GM21576 (cell line): ENCODE results near the gene PGF.
A peak's percentile ranks its signal among the peaks of the same experiment; 100 is the strongest.
"Not testable (repeated sequence)": the region's sequence is repeated elsewhere in the genome, so short reads cannot be mapped to it uniquely, and the experiment has no call there.

Source experiments
- ATAC-seq: cut with Tn5 transposase; IDR thresholded peaks from one replicate; pipeline ENCODE4 v1.9.1; 2021; ENCODE audit warnings: mild to moderate bottlenecking, moderate library complexity; ENCODE audit not compliant: unreplicated experiment

PGF gene

GRCh38 chr14:74955229-74956026, at the start of gene PGF:
PGF (minus strand) TSS chr14:74955597; CDS start chr14:74955242, 355 bp downstream.
- no peak for ATAC-seq

DNA sequence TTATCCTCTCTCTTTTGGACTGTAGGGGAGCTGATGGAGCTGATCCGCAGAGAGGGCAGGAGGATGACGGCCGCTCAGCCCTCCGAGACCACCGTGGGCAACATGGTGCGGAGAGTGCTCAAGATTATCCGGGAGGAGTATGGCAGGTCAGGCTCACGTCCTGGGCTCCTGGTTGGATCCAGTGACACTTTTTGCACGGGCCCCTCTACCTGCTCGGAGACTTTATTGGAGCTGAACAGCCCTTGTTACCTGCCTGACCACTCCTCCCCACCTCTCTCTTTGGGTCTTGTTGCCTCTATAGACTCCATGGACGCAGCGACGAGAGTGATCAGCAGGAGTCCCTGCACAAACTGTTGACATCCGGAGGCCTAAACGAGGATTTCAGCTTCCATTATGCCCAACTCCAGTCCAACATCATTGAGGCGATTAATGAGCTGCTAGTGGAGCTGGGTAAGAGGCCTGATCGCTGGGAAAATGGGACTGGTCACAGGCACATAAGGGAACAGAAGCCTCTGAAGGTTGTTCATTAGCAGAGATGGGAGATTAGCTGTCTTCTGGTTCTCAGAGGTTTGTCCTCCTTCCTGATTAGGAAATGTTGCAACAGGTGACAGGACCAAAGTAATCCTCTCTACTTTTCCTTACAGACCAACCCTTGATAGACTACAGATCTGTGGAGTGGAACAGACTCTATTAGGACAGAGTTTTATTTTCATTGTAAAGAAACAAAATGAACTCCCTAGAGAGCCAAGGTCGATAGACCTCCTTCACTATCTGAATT, 48.0 kb upstream of the PGF start:
- ATAC-seq = no peak

DNA sequence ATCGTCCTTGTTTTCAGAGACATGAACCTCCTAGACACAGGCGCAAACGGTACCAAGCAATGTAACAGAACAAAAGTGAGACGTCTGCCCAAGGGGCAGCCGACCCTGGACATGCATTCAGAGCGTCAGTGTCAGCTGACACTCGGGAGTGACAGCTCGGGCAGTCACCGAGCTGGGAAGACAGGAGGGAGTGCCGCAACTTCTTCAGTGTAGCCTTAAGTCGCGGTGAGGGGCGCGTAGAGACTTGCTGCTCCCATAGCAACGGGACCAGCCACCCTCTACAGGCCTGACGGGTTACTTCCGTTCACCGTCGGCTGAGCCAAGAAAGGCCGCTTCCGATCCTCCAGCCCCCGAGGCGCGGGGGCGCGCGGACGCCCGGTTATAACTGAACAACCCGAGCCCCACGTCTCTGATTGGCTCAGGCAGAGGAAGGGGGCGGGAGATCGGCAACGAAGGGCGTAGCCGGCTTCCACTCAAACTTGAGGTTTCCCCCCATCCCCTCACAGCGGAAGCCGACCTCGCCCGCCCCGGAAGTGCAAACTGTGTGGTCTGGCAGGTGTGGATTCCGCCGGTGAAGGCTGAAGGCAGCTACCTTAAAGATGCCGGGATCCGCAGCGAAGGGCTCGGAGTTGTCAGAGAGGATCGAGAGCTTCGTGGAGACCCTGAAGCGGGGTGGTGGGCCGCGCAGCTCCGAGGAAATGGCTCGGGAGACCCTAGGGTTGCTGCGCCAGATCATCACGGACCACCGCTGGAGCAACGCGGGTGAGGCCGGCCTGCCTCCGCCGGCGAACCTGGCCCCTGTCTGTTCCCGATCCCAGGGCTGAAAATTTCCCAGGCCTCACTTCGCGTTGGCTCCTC, 47.2 kb upstream of the PGF start, which contains the start of gene EIF2B2:
Gene EIF2B2, plus strand, starts transcription at position 530 of the 858 bp plus-strand sequence. Its CDS starts 70 bp downstream, at position 600.
- peak; percentile 95 for ATAC-seq

- no peak for ATAC-seq
Measured at GRCh38 chr14:75001899-75002298, 46.5 kb upstream of the PGF start.

DNA sequence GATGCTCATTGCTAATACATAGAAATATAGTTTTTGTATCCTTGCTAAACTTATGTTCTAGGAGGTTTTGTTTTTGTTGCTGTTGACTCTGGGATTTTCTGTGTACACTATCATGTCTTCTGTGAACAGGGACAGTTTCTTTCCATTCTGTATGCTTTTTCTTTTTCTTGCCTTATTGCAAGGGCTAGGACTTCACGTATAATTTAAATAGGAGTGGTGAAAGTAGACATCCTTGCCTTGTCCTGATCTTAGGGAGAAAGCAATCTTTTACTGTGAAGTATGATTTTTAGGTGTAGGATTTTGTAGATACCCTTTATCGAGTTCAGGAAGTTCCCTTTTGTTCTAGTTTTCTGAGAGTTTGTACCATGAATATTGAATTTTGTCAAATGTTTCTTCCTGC, 45.9 kb upstream of the PGF start:
- no peak for ATAC-seq

- ATAC-seq = not testable (repeated sequence)
Measured at GRCh38 chr14:74995781-74996180, 40.4 kb upstream of the PGF start.

DNA sequence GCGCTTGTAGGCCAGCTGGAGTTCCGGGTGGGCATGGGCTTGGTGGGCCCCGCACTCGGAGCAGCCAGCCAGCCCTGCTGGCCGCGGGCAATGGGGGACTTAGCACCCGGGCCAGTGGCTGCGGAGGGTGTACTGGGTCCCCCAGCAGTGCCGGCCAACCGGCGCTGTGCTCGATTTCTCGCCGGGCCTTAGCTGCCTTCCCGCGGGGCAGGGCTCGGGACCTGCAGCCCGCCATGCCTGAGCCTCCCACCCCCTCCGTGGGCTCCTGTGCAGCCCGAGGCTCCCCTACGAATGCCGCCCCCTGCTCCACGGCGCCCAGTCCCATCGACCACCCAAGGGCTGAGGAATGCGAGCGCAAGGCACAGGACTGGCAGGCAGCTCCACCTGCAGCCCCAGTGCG, 38.8 kb upstream of the PGF start:
- not testable (repeated sequence) for ATAC-seq

GRCh38 chr14:74988993-74989392, 33.6 kb upstream of the PGF start:
- ATAC-seq = no peak

DNA sequence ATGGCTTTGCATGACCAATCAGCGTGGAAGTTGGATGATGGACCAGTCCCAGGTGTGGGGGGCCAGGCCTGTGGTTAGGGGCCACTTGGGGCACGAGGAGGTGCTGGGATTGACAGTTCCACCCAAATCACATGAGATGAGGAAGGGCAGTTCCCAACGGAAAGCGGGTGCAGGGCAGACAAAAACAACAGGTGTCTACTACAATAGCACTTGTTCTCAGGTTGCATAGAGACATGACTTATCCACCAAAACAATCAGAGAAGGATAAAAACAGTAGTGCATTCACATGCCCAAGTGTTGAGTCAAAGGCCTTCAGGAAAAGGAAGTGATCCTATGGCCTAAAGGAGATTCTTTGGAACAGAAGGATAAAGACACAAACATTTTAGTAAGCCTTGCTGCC, 32.7 kb upstream of the PGF start:
- no peak for ATAC-seq

DNA sequence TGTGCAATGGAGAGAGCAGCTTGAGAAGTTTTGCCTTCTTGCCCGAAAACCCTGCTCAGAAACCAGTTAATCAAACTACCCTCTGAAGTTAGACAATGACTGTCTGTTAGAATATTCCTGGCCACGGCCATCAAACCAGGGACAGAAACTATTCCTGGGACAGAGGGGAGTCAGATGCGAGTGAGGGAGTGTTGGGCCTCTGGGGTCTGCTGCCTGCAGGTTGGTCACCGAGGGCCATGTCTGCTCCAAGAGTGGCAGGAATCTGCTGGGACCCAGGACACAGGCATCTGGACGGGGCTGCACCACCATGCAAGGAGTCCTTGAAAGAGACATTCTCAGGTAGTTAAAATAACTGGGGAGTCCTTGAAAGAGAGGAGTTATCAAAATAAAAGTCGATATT, 30.4 kb upstream of the PGF start:
- ATAC-seq = no peak

DNA sequence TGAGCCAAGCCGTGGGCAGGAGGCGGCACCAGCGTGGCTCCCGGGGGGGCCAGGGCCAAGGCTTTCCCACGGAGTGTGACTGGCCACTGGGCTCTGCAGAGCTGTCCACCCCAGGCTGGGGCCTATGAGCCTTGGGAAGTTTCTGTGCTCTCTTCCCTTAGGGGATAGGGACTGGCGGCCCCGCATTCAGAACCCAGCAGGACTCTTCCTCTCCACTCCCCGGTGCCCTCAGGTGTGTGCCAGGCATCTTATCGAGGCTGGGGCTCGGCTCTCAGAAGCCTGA, 29.6 kb upstream of the PGF start:
- no peak for ATAC-seq

DNA sequence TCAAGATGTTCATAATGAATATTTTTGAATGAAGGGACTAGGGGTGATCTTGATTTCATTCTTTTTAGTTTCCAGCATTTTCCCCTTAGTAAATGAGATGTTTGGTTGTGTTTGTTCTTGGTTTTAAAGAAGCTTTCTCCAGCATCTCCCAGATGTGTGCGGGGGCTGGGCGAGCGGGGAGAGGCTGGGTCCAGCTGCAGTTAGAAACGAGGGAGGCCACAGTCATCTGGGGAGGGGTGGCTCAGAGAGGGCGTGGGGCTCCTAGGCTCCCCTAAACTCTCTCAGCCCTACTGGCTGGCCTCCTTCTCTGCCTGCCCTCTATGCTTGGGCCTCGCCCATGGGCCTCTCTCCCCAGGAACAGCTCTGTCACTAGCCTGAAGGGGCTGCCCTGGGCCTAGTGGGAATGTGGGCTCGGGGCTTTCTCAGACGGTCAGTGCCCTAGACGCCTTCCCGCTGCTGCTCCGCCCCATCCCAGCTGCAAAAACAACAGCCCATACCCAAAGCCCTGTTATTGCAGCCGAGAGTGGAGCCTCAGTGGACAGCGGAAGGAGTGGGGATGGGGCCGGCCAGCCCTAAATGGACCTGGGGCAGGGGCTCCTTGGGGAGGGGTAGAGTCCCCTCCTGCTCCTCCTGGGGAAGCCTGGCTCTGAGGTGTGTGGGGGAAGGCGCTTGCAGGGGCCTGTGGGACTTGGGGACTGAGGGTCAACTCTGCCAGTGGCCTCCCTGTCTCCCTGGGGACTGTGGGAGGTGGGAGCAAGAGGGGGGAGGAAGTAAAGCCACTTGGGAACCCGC, 29.0 kb upstream of the PGF start:
- ATAC-seq = no peak

DNA sequence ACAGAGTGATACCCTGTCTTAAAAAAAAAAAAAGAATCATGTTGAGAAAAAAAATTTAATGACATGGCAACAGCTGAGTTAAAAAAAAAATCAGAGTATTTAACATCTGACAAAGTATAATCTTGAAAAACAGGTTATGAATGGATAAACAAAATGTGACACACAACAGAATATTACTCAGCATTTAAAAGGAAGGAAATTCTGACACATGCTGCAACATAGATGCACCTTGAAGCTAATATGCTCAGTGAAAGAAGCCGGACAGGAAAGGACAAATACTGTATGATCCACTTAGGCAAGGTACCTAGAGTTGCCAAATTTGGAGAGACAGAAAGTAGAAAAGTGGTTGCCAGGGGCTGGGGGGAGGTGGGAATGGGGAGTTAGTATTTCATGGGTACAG, 27.9 kb upstream of the PGF start:
- ATAC-seq = no peak

- ATAC-seq = no peak
Measured at GRCh38 chr14:74982661-74983060, 27.3 kb upstream of the PGF start.

- no peak for ATAC-seq
Measured at GRCh38 chr14:74981833-74982232, 26.4 kb upstream of the PGF start.

- no peak for ATAC-seq
Measured at GRCh38 chr14:74981462-74981782, 26.0 kb upstream of the PGF start.

DNA sequence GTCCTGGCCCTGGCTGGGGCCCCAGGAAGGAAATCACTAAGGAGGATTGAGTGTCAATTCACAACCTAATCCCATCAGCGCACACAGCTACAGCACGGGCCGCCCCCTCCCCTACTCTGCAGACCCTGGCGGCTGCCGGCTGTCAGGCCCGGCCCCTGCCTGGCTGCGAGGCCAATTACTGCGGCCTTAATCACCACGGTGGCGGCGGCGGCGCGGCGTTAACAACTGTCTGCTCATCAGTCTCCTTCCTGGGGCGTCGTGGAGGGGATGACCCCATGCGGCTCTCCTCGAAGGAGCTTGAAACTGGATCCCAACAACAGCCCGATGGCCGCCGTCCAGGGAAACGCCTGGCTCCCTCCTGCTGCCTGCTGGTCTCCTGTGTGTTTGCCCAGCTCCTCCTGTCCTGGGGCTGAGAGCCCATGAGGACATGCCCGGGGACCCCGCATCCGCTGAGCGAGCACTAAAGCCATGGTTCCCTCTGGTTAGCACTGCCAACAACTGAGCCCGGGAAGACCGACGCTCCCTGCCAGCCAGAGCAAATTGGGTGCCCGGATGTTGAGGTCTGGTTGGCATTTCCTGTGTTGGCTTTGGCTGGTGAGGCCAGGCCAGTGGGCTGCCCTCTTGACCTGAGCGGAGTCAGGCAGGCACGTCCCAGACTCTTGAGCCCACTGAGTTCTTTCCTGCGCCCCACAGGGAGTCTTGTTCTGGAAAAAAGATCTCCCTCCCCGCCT, 25.5 kb upstream of the PGF start:
- ATAC-seq = no peak

- ATAC-seq = no peak
Measured at GRCh38 chr14:74980398-74980730, 25.0 kb upstream of the PGF start.

- ATAC-seq = no peak
Measured at GRCh38 chr14:74979442-74980397, 24.3 kb upstream of the PGF start.
